ENCODE measurements around the gene SRA1. TPM values are rescaled to one million over a fixed set of nuclear protein-coding genes. Genes with fewer than 3 reads are reported as not detected.
A peak's percentile ranks its signal among the peaks of the same experiment; 100 is the strongest.
"Not testable (repeated sequence)": the region's sequence is repeated elsewhere in the genome, so short reads cannot be mapped to it uniquely, and the experiment has no call there.

SRA1 gene
- total RNA-seq: 10 to 100 TPM; 46.0 to 46.7 TPM

DNA sequence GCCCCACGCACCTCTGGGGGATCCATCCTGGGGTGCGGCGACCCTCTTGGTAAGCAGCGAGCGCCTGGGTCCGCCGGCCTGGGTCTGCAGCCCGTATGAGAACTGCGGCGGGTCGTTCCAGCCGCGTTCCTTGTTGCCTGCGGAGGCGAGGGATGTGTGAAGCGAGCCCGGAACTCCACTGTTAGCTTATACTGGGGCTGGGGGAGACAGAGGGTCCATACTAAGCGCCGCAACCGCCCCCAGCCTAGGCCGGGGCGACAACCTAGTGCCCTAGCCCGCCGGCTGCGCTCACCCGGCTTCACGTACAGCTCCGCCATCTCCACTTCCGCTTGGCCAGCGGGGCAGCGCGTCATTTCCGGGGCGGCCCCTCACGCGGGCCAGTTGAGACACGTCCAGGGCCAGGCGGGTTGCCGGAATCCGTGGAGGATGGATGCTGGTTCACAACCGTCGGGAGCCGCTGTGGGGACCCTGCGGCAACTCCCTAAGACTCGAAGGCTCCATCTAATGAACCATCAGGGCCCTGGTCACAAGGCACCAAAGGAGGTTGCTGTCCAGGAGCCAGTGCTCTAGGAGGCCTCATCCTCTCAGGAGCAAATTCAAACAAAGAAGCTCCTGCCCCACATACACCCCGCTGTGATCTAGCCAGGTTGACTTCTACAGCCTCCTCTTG lies at the start of gene SRA1:
Gene SRA1, minus strand, starts transcription at position 338 of the 670 bp plus-strand sequence. Its CDS starts 21 bp downstream, at position 317.
- peak within 1 kb of the TSS; percentile 90 for H3K27ac Mint-ChIP-seq
- POLR2A ChIA-PET: interaction anchor here (1.0 to 1.3 kb wide), 8 partner anchors 10 to 157 kb away, joined by 3 to 15 read pairs (median 4); partner anchors contain the start of genes EIF4EBP3, IK and NDUFA2
- intact Hi-C loops (cut with micrococcal nuclease): loop anchor here (1.0 to 10.0 kb wide), 4 partner anchors 82 to 452 kb away; partner anchors contain the start of genes ANKHD1, SLC4A9 and TMCO6
- no peaks in the 10 kb centered on the region for H3K9me3 Mint-ChIP-seq
- no peaks in the 10 kb centered on the region for H3K27me3 Mint-ChIP-seq
- peak within 1 kb of the TSS; percentile 86 for H3K4me3 Mint-ChIP-seq
- DNase-seq: peak; percentile 93
- H3K4me1 Mint-ChIP-seq (ENCODE audit: low read depth): peaks cover 45% of the 10 kb centered on the region
- CTCF ChIA-PET: interaction anchor here (0.7 to 1.5 kb wide), 3 partner anchors 10 to 81 kb away, joined by 5 to 15 read pairs (median 6); partner anchors contain the start of gene EIF4EBP3
- peaks cover 25% of the 10 kb centered on the region for H3K36me3 Mint-ChIP-seq

DNA sequence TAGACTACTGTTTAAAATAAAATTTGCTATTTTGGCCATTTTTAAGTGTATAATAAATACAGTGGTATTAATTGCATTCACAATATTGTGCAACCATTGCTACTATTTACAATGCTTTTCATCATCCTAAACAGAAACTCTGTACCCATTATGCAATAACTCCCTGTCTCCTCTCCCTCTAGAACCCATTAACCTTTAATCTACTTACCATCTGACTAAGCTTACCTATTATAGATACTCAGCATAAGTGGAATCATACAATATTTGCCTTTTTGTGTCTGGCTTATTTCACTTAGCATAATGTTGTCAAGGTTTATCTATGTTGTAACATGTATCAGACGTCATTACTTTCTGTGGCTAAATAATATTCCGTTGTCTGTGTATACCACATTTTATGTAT lies 49.8 kb upstream of the SRA1 start:
- intact Hi-C loops (cut with micrococcal nuclease): no loop called here
- H3K9me3 Mint-ChIP-seq: no peaks in the 10 kb centered on the region
- no peaks in the 10 kb centered on the region for H3K27me3 Mint-ChIP-seq
- H3K36me3 Mint-ChIP-seq: no peaks in the 10 kb centered on the region
- no peak overlapping the region for H3K27ac Mint-ChIP-seq
- H3K4me1 Mint-ChIP-seq (ENCODE audit: low read depth): peaks cover 4% of the 10 kb centered on the region
- ChIA-PET CTCF (interaction anchor here (1.0 to 1.7 kb wide), 3 partner anchors 28 to 244 kb away, joined by 3 to 4 read pairs (median 3); no protein-coding TSS in a partner anchor), POLR2A (no interaction called here)
- H3K4me3 Mint-ChIP-seq: no peak overlapping the region
- no peak for DNase-seq

DNA sequence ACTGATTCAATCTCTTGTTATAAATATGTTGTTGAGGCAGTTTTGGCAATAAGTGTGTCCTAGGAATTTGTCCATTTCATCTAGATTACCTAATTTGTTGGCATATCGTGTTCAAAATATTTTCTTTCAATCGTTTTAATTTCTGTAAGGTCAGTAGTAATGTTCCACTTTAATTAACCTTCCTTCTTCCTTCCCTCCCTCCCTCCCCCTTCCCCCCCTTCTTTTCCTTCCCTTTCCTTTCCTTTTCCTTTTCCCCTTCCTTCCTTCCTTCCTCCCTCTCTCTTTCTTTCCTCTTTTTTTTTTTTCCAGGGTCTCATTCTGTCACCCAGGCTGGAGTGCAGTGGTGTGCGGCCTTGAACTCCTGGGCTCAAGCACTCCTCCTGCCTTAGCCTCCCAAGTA lies 48.6 kb upstream of the SRA1 start:
- intact Hi-C loops (cut with micrococcal nuclease): no loop called here
- no peaks in the 10 kb centered on the region for H3K36me3 Mint-ChIP-seq
- ChIA-PET CTCF (no interaction called here), POLR2A (no interaction called here)
- no peaks in the 10 kb centered on the region for H3K9me3 Mint-ChIP-seq
- H3K27me3 Mint-ChIP-seq: no peaks in the 10 kb centered on the region
- H3K4me3 Mint-ChIP-seq: no peak overlapping the region
- H3K27ac Mint-ChIP-seq: no peak overlapping the region
- no peak for DNase-seq
- H3K4me1 Mint-ChIP-seq (ENCODE audit: low read depth): no peaks in the 10 kb centered on the region

- Mint-ChIP-seq H3K27me3 (no peaks in the 10 kb centered on the region), H3K27ac (no peak overlapping the region), H3K4me1 (ENCODE audit: low read depth) (no peaks in the 10 kb centered on the region), H3K36me3 (no peaks in the 10 kb centered on the region), H3K9me3 (no peaks in the 10 kb centered on the region), H3K4me3 (no peak overlapping the region)
- ChIA-PET CTCF (interaction anchor here (0.5 kb wide), 1 partner anchor 139 kb away, joined by 3 read pairs; no protein-coding TSS in a partner anchor), POLR2A (no interaction called here)
- no peak for DNase-seq
- intact Hi-C loops (cut with micrococcal nuclease): no loop called here
Measured at GRCh38 chr5:140603734-140604133, 46.5 kb upstream of the SRA1 start.

DNA sequence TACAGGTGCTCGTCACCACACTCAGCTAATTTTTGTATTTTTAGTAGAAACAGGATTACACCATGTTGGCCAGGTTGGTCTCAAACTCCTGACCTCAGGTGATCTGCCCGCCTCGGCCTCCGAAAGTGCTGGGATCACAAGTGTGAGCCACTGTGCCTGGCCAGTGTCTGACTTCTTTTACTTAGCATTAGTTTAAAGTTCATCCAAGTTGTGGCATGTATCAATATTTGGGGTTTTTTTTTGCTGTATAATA lies 46.1 kb upstream of the SRA1 start:
- H3K9me3 Mint-ChIP-seq; intact Hi-C loops (cut with micrococcal nuclease); H3K27ac Mint-ChIP-seq; H3K27me3 Mint-ChIP-seq; POLR2A ChIA-PET; H3K4me3 Mint-ChIP-seq; CTCF ChIA-PET; H3K4me1 Mint-ChIP-seq (ENCODE audit: low read depth); DNase-seq; H3K36me3 Mint-ChIP-seq: not testable (repeated sequence)

DNA sequence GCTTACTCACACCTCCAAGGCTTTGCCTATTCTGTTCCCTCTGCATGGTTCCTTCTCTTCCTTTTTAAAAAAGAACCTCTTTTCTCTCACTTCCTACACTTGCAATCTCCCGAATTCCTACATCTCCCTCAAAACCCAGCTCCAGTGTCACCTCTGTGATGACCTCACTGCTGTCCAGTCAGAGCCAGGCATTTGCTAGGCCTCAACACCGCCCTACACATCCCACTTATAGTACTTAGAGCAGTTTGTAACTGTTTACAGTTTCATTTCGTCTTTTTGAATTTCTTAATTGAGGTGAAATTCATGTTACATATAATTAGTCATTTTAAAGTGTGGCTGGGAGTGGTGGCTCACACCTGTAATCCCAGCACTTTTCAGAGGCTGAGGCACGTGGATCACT lies 44.9 kb upstream of the SRA1 start:
- Mint-ChIP-seq H3K4me3 (no peak overlapping the region), H3K36me3 (no peaks in the 10 kb centered on the region), H3K4me1 (ENCODE audit: low read depth) (no peaks in the 10 kb centered on the region), H3K27ac (no peak overlapping the region), H3K27me3 (no peaks in the 10 kb centered on the region), H3K9me3 (no peaks in the 10 kb centered on the region)
- ChIA-PET CTCF (no interaction called here), POLR2A (no interaction called here)
- intact Hi-C loops (cut with micrococcal nuclease): no loop called here
- no peak for DNase-seq

DNA sequence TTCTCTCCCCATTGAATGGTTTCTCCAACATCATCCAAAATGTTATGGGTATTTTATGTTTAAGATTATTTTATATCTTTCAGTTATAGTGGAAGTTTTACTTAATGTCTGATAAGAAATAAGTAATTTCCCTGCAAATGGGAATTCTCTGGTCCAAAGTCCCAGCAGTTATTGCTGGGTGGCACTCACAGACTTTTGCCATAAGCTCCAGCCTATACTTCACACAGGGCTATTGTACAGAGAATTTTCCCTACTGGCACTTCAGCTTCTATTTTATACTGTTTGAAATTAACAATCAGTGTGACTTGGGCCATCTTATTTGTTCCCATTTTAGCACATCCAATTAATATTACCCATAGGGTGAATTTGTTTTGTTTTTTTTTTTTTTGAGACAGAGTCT lies 42.8 kb upstream of the SRA1 start:
- H3K4me1 Mint-ChIP-seq (ENCODE audit: low read depth): no peaks in the 10 kb centered on the region
- intact Hi-C loops (cut with micrococcal nuclease): no loop called here
- no peak overlapping the region for H3K27ac Mint-ChIP-seq
- H3K36me3 Mint-ChIP-seq: no peaks in the 10 kb centered on the region
- no peaks in the 10 kb centered on the region for H3K9me3 Mint-ChIP-seq
- no peak for DNase-seq
- ChIA-PET POLR2A (no interaction called here), CTCF (no interaction called here)
- no peaks in the 10 kb centered on the region for H3K27me3 Mint-ChIP-seq
- H3K4me3 Mint-ChIP-seq: no peak overlapping the region

DNA sequence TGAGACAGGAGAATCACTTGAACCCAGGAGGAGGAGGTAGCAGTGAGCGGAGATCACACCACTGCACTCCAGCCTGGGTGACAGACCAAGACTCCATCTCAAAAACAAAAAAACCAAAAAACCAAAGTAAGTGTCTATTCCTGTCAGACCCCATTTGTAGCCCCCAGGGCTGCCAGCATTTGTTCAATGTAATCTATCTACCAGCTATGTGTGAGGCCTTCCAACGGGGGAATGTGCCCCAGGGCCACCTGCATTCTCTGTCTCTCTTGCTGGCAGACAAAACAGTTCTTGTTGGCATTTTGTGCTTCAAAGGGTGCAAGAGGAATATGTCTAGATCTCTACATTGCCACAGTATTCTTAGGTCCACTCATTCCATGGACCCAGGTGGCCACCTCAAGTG lies 41.6 kb upstream of the SRA1 start:
- CTCF ChIA-PET: no interaction called here
- no peaks in the 10 kb centered on the region for H3K9me3 Mint-ChIP-seq
- no peak overlapping the region for H3K4me3 Mint-ChIP-seq
- H3K27ac Mint-ChIP-seq: no peak overlapping the region
- H3K4me1 Mint-ChIP-seq (ENCODE audit: low read depth): no peaks in the 10 kb centered on the region
- POLR2A ChIA-PET: no interaction called here
- intact Hi-C loops (cut with micrococcal nuclease): no loop called here
- DNase-seq: no peak
- no peaks in the 10 kb centered on the region for H3K27me3 Mint-ChIP-seq
- H3K36me3 Mint-ChIP-seq: no peaks in the 10 kb centered on the region

- ChIA-PET POLR2A (no interaction called here), CTCF (interaction anchor here (1.2 kb wide), 1 partner anchor 102 kb away, joined by 3 read pairs; no protein-coding TSS in a partner anchor)
- Mint-ChIP-seq H3K4me3 (no peak overlapping the region), H3K27ac (no peak overlapping the region), H3K36me3 (no peaks in the 10 kb centered on the region), H3K9me3 (no peaks in the 10 kb centered on the region), H3K27me3 (no peaks in the 10 kb centered on the region), H3K4me1 (ENCODE audit: low read depth) (no peaks in the 10 kb centered on the region)
- DNase-seq: no peak
- intact Hi-C loops (cut with micrococcal nuclease): no loop called here
Measured at GRCh38 chr5:140596321-140596741, 39.1 kb upstream of the SRA1 start.

DNA sequence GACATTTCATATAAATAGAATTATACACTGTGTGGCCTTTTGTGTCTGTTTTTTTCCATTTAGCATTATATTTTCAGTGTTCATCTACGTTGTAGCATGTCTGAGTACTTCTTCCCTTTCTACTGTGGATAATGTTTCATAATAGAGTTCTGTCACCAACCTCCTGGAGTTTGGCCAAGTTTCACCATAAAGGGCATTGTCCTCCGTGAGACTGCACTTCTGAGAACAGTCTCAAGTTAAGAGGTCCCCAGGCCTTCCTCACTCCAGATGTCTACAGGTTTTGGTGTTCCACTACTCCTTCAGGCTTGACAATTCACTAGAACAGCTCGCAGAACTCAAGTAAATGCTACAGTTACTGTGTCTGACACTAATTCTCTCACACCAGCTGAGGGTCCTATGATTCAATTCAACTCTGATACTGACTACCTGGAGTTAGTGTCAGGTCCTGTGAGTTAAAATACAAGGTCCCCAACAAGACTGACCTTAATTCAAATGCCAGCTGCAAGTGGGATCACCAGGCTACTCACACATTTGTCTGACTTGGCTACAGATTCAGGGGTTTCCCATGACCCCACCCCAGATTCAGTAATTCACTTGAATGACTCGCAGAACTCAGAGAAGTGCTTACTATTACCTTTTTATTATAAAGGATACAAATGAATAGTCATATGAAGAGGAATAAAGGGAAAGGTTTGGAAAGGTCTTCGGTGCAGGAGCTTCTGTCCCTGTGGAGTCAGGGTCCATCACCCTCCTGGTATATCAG lies 38.4 kb upstream of the SRA1 start:
- H3K4me1 Mint-ChIP-seq (ENCODE audit: low read depth): no peaks in the 10 kb centered on the region
- H3K27ac Mint-ChIP-seq: no peak overlapping the region
- intact Hi-C loops (cut with micrococcal nuclease): no loop called here
- H3K9me3 Mint-ChIP-seq: no peaks in the 10 kb centered on the region
- POLR2A ChIA-PET: no interaction called here
- H3K36me3 Mint-ChIP-seq: no peaks in the 10 kb centered on the region
- no peak for DNase-seq
- H3K4me3 Mint-ChIP-seq: no peak overlapping the region
- CTCF ChIA-PET: interaction anchor here (1.2 kb wide), 1 partner anchor 102 kb away, joined by 3 read pairs; no protein-coding TSS in a partner anchor
- H3K27me3 Mint-ChIP-seq: no peaks in the 10 kb centered on the region

GRCh38 chr5:140594169-140594568 lies 36.9 kb upstream of the SRA1 start:
- Mint-ChIP-seq H3K4me3 (no peak overlapping the region), H3K27me3 (no peaks in the 10 kb centered on the region), H3K9me3 (no peaks in the 10 kb centered on the region), H3K4me1 (ENCODE audit: low read depth) (no peaks in the 10 kb centered on the region), H3K36me3 (no peaks in the 10 kb centered on the region), H3K27ac (no peak overlapping the region)
- POLR2A ChIA-PET: no interaction called here
- CTCF ChIA-PET: interaction anchor here (0.9 kb wide), 1 partner anchor 231 kb away, joined by 3 read pairs; no protein-coding TSS in a partner anchor
- intact Hi-C loops (cut with micrococcal nuclease): no loop called here
- no peak for DNase-seq

GRCh38 chr5:140593070-140593469 lies 35.8 kb upstream of the SRA1 start:
- H3K27me3 Mint-ChIP-seq; H3K36me3 Mint-ChIP-seq; H3K4me1 Mint-ChIP-seq (ENCODE audit: low read depth); H3K27ac Mint-ChIP-seq; DNase-seq; intact Hi-C loops (cut with micrococcal nuclease); H3K9me3 Mint-ChIP-seq: not testable (repeated sequence)
- ChIA-PET CTCF (interaction anchor here (0.7 kb wide), 1 partner anchor 469 kb away, joined by 4 read pairs; no protein-coding TSS in a partner anchor), POLR2A (interaction anchor here (0.6 kb wide), 1 partner anchor 84 kb away, joined by 3 read pairs; no protein-coding TSS in a partner anchor)
- peak overlapping the region; percentile 16 for H3K4me3 Mint-ChIP-seq
